Psoas muscle (tissue), 8 donors: ENCODE measurements around the gene UBE2D2. TPM values are rescaled to one million over a fixed set of nuclear protein-coding genes. Genes with fewer than 3 reads are reported as not detected.

ENCODE experiments used
- ATAC-seq, 4 donors: fragments of 200-7000 bp; cut with Tn5 transposase; one replicate each; pipeline ENCODE4 v1.9.1; 2020; ENCODE audit warnings: moderate library complexity in 3 of 4, mild to moderate bottlenecking in 2 of 4
- DNase-seq, 2 donors: peaks; one replicate each; pipeline ENCODE4 v3.0.0-alpha.2; 2020
- H3K27ac ChIP-seq: fragments of 200-600 bp; one replicate; pipeline ENCODE4 v1.8.0; 2022
- H3K27me3 ChIP-seq, 3 donors: fragments of 200-600 bp in 1 of 3; one replicate each; pipeline versions ENCODE4 v1.6.1 to v1.8.0; 2013 to 2022; ENCODE audit warnings: low read length in 2 of 3, mild to moderate bottlenecking in 2 of 3, moderate library complexity in 1 of 3; ENCODE audit not compliant: insufficient read depth in 3 of 3
- H3K36me3 ChIP-seq, 2 donors: fragments of 200-600 bp in 1 of 2; one replicate each; pipeline versions ENCODE4 v1.6.1 to v1.8.0; 2013 to 2022; ENCODE audit warnings: low read depth in 1 of 2, mild to moderate bottlenecking in 1 of 2, moderate library complexity in 1 of 2; ENCODE audit not compliant: insufficient read depth in 1 of 2
- H3K4me1 ChIP-seq: fragments of 200-600 bp; one replicate; pipeline ENCODE4 v1.8.0; 2022
- H3K4me3 ChIP-seq: fragments of 200-600 bp; one replicate; pipeline ENCODE4 v1.8.0; 2022; ENCODE audit warnings: mild to moderate bottlenecking
- H3K9me3 ChIP-seq: fragments of 200-600 bp; one replicate; pipeline ENCODE4 v1.8.0; 2022
- WGBS, 3 donors: extraction: QIAGEN DNeasy Blood & Tissue Kit; methylation state at CpG; one replicate each; pipeline versions ENCODE4 v1.1.6 to v1.1.7; 2013; 5-methylcytosine and 5-hydroxymethylcytosine counted together
- intact Hi-C, 2 donors: fragments of 100-400 bp; cut with DNase I; formaldehyde crosslinking; loops; one replicate each; pipeline versions ENCODE4 v1.11.0 to v1.14.2; 2022
- polyA plus RNA-seq, 3 donors: library from polyadenylated mRNA; stranded (reverse); fragments of 200-250 nt; gene quantifications; one replicate each; pipeline ENCODE4 v1.2.3, GENCODE V29; 2013
- total RNA-seq, 4 donors: library from RNA; stranded (reverse); fragmentation: NEBNext Ultra II Directional in 2 of 4; extraction: Animal tissue kit (Norgen Biotek cat#: 25700) in 2 of 4; gene quantifications; one replicate each; pipeline versions ENCODE4 v1.2.1 to v1.2.4, GENCODE V29; 2021 to 2023
- TF ChIP-seq, protein P1 (sequence below): fragments of 200-600 bp; IDR thresholded peaks from one replicate; pipeline ENCODE4 v1.8.0; 2022; ENCODE audit warnings: antibody characterized with exemption
- donor health status: healthy with polysubstance abuse.
- donor health status: DM: no; HTN: no; CAD: no; lungs with moderate emphysema.
- donor health status: Bipolar disorder and iron deficiency.
- donor health status: healthy.
- donor health status: DM: yes; HTN: yes; CAD: no.
- donor health status: DM: no; HTN: no; CAD: no.
- donor health status: DM: no; HTN: no; CAD: no.
- donor health status: DM: yes; HTN: yes; CAD: no.

UBE2D2 gene
- total and polyA plus RNA-seq, 7 donors = 107 to 243 (median 163) TPM

GRCh38 chr5:139641116-139642080 lies 80.3 kb downstream of the UBE2D2 start:
- H3K27ac ChIP-seq = peak overlapping the region; percentile 96
- H3K4me3 ChIP-seq = peak overlapping the region; percentile 64
- 46 to 77% (median 48%) methylated on average over 6 of the region's 6 CpGs for WGBS, 3 donors
- no peak for ATAC-seq
- H3K36me3 ChIP-seq = no peaks in the 10 kb centered on the region
- intact Hi-C loops = no loop called here
- no peaks in the 10 kb centered on the region for H3K9me3 ChIP-seq
- no peak for DNase-seq
- H3K4me1 ChIP-seq = peaks cover 59% of the 10 kb centered on the region
- TF ChIP-seq, protein P1, sequence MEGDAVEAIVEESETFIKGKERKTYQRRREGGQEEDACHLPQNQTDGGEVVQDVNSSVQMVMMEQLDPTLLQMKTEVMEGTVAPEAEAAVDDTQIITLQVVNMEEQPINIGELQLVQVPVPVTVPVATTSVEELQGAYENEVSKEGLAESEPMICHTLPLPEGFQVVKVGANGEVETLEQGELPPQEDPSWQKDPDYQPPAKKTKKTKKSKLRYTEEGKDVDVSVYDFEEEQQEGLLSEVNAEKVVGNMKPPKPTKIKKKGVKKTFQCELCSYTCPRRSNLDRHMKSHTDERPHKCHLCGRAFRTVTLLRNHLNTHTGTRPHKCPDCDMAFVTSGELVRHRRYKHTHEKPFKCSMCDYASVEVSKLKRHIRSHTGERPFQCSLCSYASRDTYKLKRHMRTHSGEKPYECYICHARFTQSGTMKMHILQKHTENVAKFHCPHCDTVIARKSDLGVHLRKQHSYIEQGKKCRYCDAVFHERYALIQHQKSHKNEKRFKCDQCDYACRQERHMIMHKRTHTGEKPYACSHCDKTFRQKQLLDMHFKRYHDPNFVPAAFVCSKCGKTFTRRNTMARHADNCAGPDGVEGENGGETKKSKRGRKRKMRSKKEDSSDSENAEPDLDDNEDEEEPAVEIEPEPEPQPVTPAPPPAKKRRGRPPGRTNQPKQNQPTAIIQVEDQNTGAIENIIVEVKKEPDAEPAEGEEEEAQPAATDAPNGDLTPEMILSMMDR = no peak
- no peaks in the 10 kb centered on the region for H3K27me3 ChIP-seq

DNA sequence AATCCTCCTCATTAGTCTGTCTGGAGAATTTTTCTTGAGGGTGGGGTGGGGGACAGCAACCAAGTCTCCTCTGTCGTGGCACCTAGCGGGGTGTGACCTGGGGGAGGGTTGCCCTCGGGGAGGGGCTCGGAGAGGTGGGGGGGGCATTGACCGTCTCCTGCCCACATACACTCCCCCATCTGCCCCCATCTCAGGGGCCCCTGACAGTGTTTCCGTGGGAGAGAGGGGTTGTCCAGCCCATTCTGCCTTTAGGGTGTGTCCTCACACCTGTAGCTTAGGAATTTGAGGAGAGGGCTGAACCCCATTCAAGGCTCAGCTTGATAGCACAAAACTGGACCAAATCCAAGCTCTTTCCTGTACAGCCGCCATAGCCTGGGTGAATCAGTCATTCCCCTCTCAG lies 81.1 kb downstream of the UBE2D2 start:
- TF ChIP-seq, protein P1 = no peak
- Histone ChIP-seq H3K4me3 (peak overlapping the region; percentile 64), H3K4me1 (peaks cover 54% of the 10 kb centered on the region), H3K27me3 (no peaks in the 10 kb centered on the region), H3K9me3 (no peaks in the 10 kb centered on the region), H3K36me3 (no peaks in the 10 kb centered on the region), H3K27ac (peak overlapping the region; percentile 96)
- intact Hi-C loops = no loop called here
- no peak for ATAC-seq
- 61 to 73% (median 71%) methylated on average over 7 of the region's 7 CpGs for WGBS, 3 donors
- peak in 1 of 2 donors; percentile 42 for DNase-seq

- Histone ChIP-seq H3K27me3 (no peaks in the 10 kb centered on the region), H3K4me3 (no peak overlapping the region), H3K36me3 (no peaks in the 10 kb centered on the region), H3K27ac (peak overlapping the region; percentile 96), H3K9me3 (no peaks in the 10 kb centered on the region), H3K4me1 (peaks cover 60% of the 10 kb centered on the region)
- intact Hi-C loops = no loop called here
- DNase-seq (peak in 1 of 2 donors; percentile 50), ATAC-seq (no peak)
- WGBS, 3 donors = 73 to 90% (median 83%) methylated on average over 16 of the region's 16 CpGs
- TF ChIP-seq, protein P1 = no peak
Observed at GRCh38 chr5:139642891-139643871, 82.0 kb downstream of the UBE2D2 start.

DNA sequence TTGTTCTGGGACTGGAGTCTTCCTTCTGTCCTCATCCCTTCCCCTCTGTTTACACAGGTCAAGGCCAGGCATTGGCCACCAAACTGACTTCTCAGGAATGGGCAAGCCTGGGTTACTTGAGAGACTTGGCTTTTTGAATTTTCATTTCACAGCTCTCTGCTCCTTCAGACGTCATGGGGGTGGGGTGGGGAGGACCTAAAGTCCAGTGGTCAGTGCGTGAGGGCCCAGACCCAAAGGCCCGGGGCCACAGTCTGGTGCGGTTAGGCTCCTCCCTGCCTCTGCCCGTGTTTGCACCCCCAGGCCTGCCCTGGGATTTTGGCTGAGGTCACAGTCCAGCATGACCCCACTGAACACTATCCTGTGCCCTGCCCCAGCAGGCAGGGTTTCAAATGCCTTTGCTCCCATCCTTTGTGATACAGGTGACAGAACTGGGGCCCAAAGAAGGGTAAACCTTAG lies 82.9 kb downstream of the UBE2D2 start:
- H3K27ac ChIP-seq = peak overlapping the region; percentile 96

More for the DNA sequence above, 82.9 kb downstream of the UBE2D2 start:
- 69 to 91% (median 72%) methylated on average over 5 of the region's 5 CpGs for WGBS, 3 donors
- ATAC-seq (no peak), DNase-seq (peak in 1 of 2 donors; percentile 40)
- intact Hi-C loops = no loop called here
- no peaks in the 10 kb centered on the region for H3K36me3 ChIP-seq
- no peak overlapping the region for H3K4me3 ChIP-seq
- H3K9me3 ChIP-seq = no peaks in the 10 kb centered on the region
- TF ChIP-seq, protein P1 = no peak
- peaks cover 51% of the 10 kb centered on the region for H3K4me1 ChIP-seq
- no peaks in the 10 kb centered on the region for H3K27me3 ChIP-seq
